HG03196 (cell line): Measurements from ENCODE around the gene GRK5.
"Not testable (repeated sequence)": the region's sequence is repeated elsewhere in the genome, so short reads cannot be mapped to it uniquely, and the experiment has no call there.

Experiments used
- ATAC-seq: cut with Tn5 transposase; IDR thresholded peaks from one replicate; pipeline ENCODE4 v1.9.1; 2021; ENCODE audit not compliant: unreplicated experiment

Gene GRK5

GRCh38 chr10:119431773-119432135, 224.4 kb downstream of the GRK5 start:
- no peak for ATAC-seq

GRCh38 chr10:119434942-119435341, 227.6 kb downstream of the GRK5 start:
- ATAC-seq = not testable (repeated sequence)

GRCh38 chr10:119438717-119439116, 231.3 kb downstream of the GRK5 start:
- ATAC-seq = no peak

- ATAC-seq = no peak
Measured at GRCh38 chr10:119439922-119440321, 232.6 kb downstream of the GRK5 start.

GRCh38 chr10:119441151-119441821, 233.9 kb downstream of the GRK5 start:
- ATAC-seq = no peak

- ATAC-seq = no peak
Measured at GRCh38 chr10:119441921-119442757, 234.8 kb downstream of the GRK5 start.

GRCh38 chr10:119442758-119443060, 235.3 kb downstream of the GRK5 start:
- ATAC-seq = no peak

GRCh38 chr10:119443441-119443840, 236.1 kb downstream of the GRK5 start:
- ATAC-seq = no peak

- no peak for ATAC-seq
Measured at GRCh38 chr10:119443970-119444660, 236.7 kb downstream of the GRK5 start.

GRCh38 chr10:119444866-119445265, 237.5 kb downstream of the GRK5 start:
- no peak for ATAC-seq

GRCh38 chr10:119445311-119445934, 238.1 kb downstream of the GRK5 start:
- peak; percentile 68 for ATAC-seq

GRCh38 chr10:119445935-119446317, 238.6 kb downstream of the GRK5 start:
- ATAC-seq = no peak

GRCh38 chr10:119446441-119447277, 239.3 kb downstream of the GRK5 start:
- ATAC-seq = no peak

- no peak for ATAC-seq
Measured at GRCh38 chr10:119447421-119447820, 240.1 kb downstream of the GRK5 start.

- no peak for ATAC-seq
Measured at GRCh38 chr10:119447823-119448546, 240.6 kb downstream of the GRK5 start.

GRCh38 chr10:119448628-119449584, 241.5 kb downstream of the GRK5 start:
- no peak for ATAC-seq

- ATAC-seq = no peak
Measured at GRCh38 chr10:119449760-119450461, 242.5 kb downstream of the GRK5 start.

- no peak for ATAC-seq
Measured at GRCh38 chr10:119450606-119451299, 243.4 kb downstream of the GRK5 start.
